Measurements from ENCODE around the gene PCBD2.

GRCh38 chr5:134889335-134889734 is 15.6 kb upstream of the PCBD2 start:
- TF ChIP-seq CTCF (conservative IDR thresholded peaks at IDR 0.05) (no peak), ZFX (IDR thresholded peaks at IDR 0.05) (no peak)
